OCI-LY7 (cell line): ENCODE results near the gene KCNQ4. TPM values are rescaled to one million over a fixed set of nuclear protein-coding genes. Genes with fewer than 3 reads are reported as not detected.

Source experiments
- BruUV-seq: library from RNA; stranded (reverse); fragments of 400-500 nt; replicated peaks from 2 replicates; lab custom pipeline; 2021; lab: Mats Ljungman, UMichigan
- CTCF ChIA-PET: fragments of 300-600 bp; sonication (Branson Sonifier 250); formaldehyde crosslinking; loops from one replicate; lab custom pipeline; 2022; ENCODE audit warnings: antibody characterized with exemption; ENCODE audit not compliant: unreplicated experiment; lab: Charles Lee
- POLR2A ChIA-PET: fragments of 300-600 bp; sonication (Branson Sonifier 250); formaldehyde crosslinking; loops from one replicate; lab custom pipeline; 2022; ENCODE audit warnings: antibody characterized with exemption; lab: Charles Lee
- DNase-seq: peaks from one replicate; pipeline ENCODE4 v3.0.0-alpha.2; 2015; ENCODE audit warnings: low spot score
- H2AFZ ChIP-seq: fragments of 200-600 bp; sonication (generic), shearing (Covaris generic); 2 replicates; pipeline ENCODE4 v1.6.1; 2014; ENCODE audit warnings: mild to moderate bottlenecking, antibody characterized with exemption, low read length, moderate library complexity
- H3K27ac ChIP-seq: fragments of 200-600 bp; sonication (generic); 2 replicates; pipeline ENCODE4 v1.5.1; 2014; ENCODE audit warnings: mixed run types, low read depth, mild to moderate bottlenecking, moderate library complexity, low read length, inconsistent platforms; ENCODE audit not compliant: poor library complexity, severe bottlenecking
- H3K36me3 ChIP-seq: fragments of 200-600 bp; sonication (generic); 2 replicates; pipeline ENCODE4 v1.6.1; 2014; ENCODE audit warnings: mild to moderate bottlenecking, antibody characterized with exemption, low read length, moderate library complexity, mixed read lengths; ENCODE audit not compliant: insufficient read depth
- H3K4me1 ChIP-seq: fragments of 200-600 bp; sonication (generic); 2 replicates; pipeline ENCODE4 v1.5.1; 2014; ENCODE audit warnings: mild to moderate bottlenecking, low read length; ENCODE audit not compliant: insufficient read depth, poor library complexity, severe bottlenecking
- H3K4me2 ChIP-seq: fragments of 200-600 bp; sonication (generic); 2 replicates; pipeline ENCODE4 v1.6.1; 2014; ENCODE audit warnings: mild to moderate bottlenecking, low read length
- H3K4me3 ChIP-seq: fragments of 200-600 bp; sonication (generic); 2 replicates; pipeline ENCODE4 v1.5.1; 2014; ENCODE audit warnings: mild to moderate bottlenecking, low read depth, low read length; ENCODE audit not compliant: poor library complexity, severe bottlenecking
- H3K79me2 ChIP-seq: fragments of 200-600 bp; sonication (generic); 2 replicates; pipeline ENCODE4 v1.6.1; 2016; ENCODE audit warnings: low read depth, mild to moderate bottlenecking, low read length, moderate library complexity, mixed read lengths; ENCODE audit not compliant: insufficient read depth
- H3K9me2 ChIP-seq: fragments of 200-600 bp; sonication (generic); 2 replicates; pipeline ENCODE4 v1.6.1; 2016; ENCODE audit warnings: mild to moderate bottlenecking, low read length, mixed read lengths; ENCODE audit not compliant: insufficient read depth
- H3K9me3 ChIP-seq: fragments of 200-600 bp; sonication (generic); 2 replicates; pipeline ENCODE4 v1.6.1; 2014; ENCODE audit warnings: mild to moderate bottlenecking, mixed run types, low read length, mixed read lengths
- H4K20me1 ChIP-seq: fragments of 200-600 bp; sonication (generic); 2 replicates; pipeline ENCODE4 v1.6.1; 2014; ENCODE audit warnings: mild to moderate bottlenecking, antibody characterized with exemption, low read length, moderate library complexity, mixed read lengths; ENCODE audit not compliant: insufficient read depth
- CTCF ChIP-seq: fragments of 200-600 bp; sonication (generic); conservative IDR thresholded peaks from 2 replicates; pipeline ENCODE4 v1.5.1; 2014; ENCODE audit warnings: mild to moderate bottlenecking, antibody characterized with exemption, low read length, moderate library complexity, mixed read lengths
- EZH2phosphoT487 ChIP-seq: fragments of 200-600 bp; sonication (generic); IDR thresholded peaks from 2 replicates; pipeline ENCODE4 v1.6.1; 2018; ENCODE audit warnings: low read depth, borderline replicate concordance, mild to moderate bottlenecking, mixed run types, antibody characterized with exemption, low read length, moderate library complexity, mixed read lengths
- intact Hi-C: fragments of 100-400 bp; cut with micrococcal nuclease; formaldehyde crosslinking; loops from one replicate; pipeline ENCODE4 v1.10.0; 2022; ENCODE audit not compliant: unreplicated experiment
- total RNA-seq, 2 experiments: library from RNA; depleted of rRNA in 1 of 2; stranded (reverse); fragments of >200 nt in 1 of 2; shearing (Covaris generic) in 1 of 2; gene quantifications; 2 replicates each; pipeline ENCODE4 v1.2.3, GENCODE V29; 2014 to 2022

The KCNQ4 gene
- total RNA-seq, 2 experiments from 2014 or later, result 0.16 to 0.49 TPM

GRCh38 chr1:40844887-40845878 is 61.6 kb downstream of the KCNQ4 start:
- no peak overlapping the region for H2AFZ ChIP-seq
- ChIA-PET CTCF (interaction anchor here (0.6 kb wide), 1 partner anchor 176 kb away, joined by 3 read pairs; no protein-coding TSS in a partner anchor), POLR2A (interaction anchor here (0.8 kb wide), 1 partner anchor 20 kb away, joined by 3 read pairs; no protein-coding TSS in a partner anchor)
- no peak for TF ChIP-seq EZH2phosphoT487
- TF ChIP-seq CTCF, result no peak
- BruUV-seq, result no TSS peak
- no peaks in the 10 kb centered on the region for H3K36me3 ChIP-seq
- peaks cover 22% of the 10 kb centered on the region for H3K4me1 ChIP-seq
- H3K4me3 ChIP-seq, result no peak overlapping the region
- H3K27ac ChIP-seq, result no peak overlapping the region
- peak; percentile 17 for DNase-seq
- H3K79me2 ChIP-seq, result no peaks in the 10 kb centered on the region
- intact Hi-C loops, result no loop called here
- peak overlapping the region; percentile 16; the same call in 1 of the 2 replicates for H3K4me2 ChIP-seq
- H3K9me2 ChIP-seq, result no peaks in the 10 kb centered on the region
- no peaks in the 10 kb centered on the region for H3K9me3 ChIP-seq
- no peaks in the 10 kb centered on the region for H4K20me1 ChIP-seq

DNA sequence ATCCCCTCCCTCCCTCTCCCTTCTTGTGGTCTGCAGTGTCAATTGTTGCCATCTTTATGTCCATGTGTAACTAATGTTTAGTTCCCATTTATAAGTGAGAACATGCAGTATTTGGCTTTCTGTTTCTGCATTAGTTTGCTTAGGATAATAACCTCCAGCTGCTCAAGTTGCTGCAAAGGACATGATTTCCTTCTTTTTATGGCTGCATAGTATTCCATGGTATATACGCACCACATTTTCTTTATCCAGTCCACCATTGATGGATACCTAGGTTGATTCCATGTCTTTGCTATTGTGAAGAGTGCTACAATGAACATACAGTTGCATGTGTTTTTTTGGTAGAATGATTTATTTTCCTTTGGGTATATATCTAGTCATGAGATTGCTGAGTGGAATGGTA is 62.3 kb downstream of the KCNQ4 start:
- no peak overlapping the region for H3K4me3 ChIP-seq
- CTCF ChIA-PET, result no interaction called here
- no peak overlapping the region for H3K4me2 ChIP-seq
- intact Hi-C loops, result no loop called here
- POLR2A ChIA-PET, result no interaction called here
- no peak for DNase-seq
- no peak overlapping the region for H3K27ac ChIP-seq
- no peaks in the 10 kb centered on the region for H3K9me3 ChIP-seq
- H3K36me3 ChIP-seq, result no peaks in the 10 kb centered on the region
- TF ChIP-seq CTCF (no peak), EZH2phosphoT487 (no peak)
- peaks cover 22% of the 10 kb centered on the region for H3K4me1 ChIP-seq
- H2AFZ ChIP-seq, result no peak overlapping the region
- BruUV-seq, result no TSS peak
- no peaks in the 10 kb centered on the region for H3K9me2 ChIP-seq
- no peaks in the 10 kb centered on the region for H3K79me2 ChIP-seq
- no peaks in the 10 kb centered on the region for H4K20me1 ChIP-seq
